Dermis microvascular lymphatic vessel endothelial cell (primary cell): ENCODE results near the gene FSTL4. TPM values are rescaled to one million over a fixed set of nuclear protein-coding genes. Genes with fewer than 3 reads are reported as not detected.

Experiments
- DNase-seq, 2 donors: peaks; one replicate each; pipeline versions ENCODE4 v3.0.0 to v3.0.0-alpha.2; 2010; ENCODE audit warnings: low read depth in 2 of 2
- total RNA-seq: library from RNA; depleted of rRNA; stranded (reverse); fragments of >200 nt; gene quantifications from 2 replicates; pipeline ENCODE4 v1.2.1, GENCODE V29; 2014

The FSTL4 gene
- total RNA-seq, 1 donor from 2014 or later, result under 0.01 TPM

- DNase-seq, result peak; percentile 11 to 54
These were observed 270.2 kb downstream of the FSTL4 start for GRCh38 chr5:133341915-133342710.

GRCh38 chr5:133341296-133341695, 271.0 kb downstream of the FSTL4 start:
- DNase-seq, result peak; percentile 46 to 90

- DNase-seq, result no peak
These were observed 271.5 kb downstream of the FSTL4 start for GRCh38 chr5:133340822-133341221.

GRCh38 chr5:133340002-133340755, 272.2 kb downstream of the FSTL4 start:
- peak in 1 of 2 donors; percentile 68 for DNase-seq

- DNase-seq, result no peak
These were observed 273.6 kb downstream of the FSTL4 start for GRCh38 chr5:133338504-133339355.

- DNase-seq, result no peak
These were observed 274.4 kb downstream of the FSTL4 start for GRCh38 chr5:133337795-133338445.

- DNase-seq, result no peak
These were observed 275.4 kb downstream of the FSTL4 start for GRCh38 chr5:133336969-133337410.

GRCh38 chr5:133336121-133336968, 276.0 kb downstream of the FSTL4 start:
- DNase-seq, result no peak

GRCh38 chr5:133334796-133335639, 277.3 kb downstream of the FSTL4 start:
- no peak for DNase-seq

- no peak for DNase-seq
These were observed 278.8 kb downstream of the FSTL4 start for GRCh38 chr5:133333326-133334150.

- no peak for DNase-seq
These were observed 279.8 kb downstream of the FSTL4 start for GRCh38 chr5:133332439-133333024.

GRCh38 chr5:133331941-133332340, 280.4 kb downstream of the FSTL4 start:
- no peak for DNase-seq

- DNase-seq, result no peak
These were observed 281.4 kb downstream of the FSTL4 start for GRCh38 chr5:133330956-133331355.

- no peak for DNase-seq
These were observed 283.5 kb downstream of the FSTL4 start for GRCh38 chr5:133328800-133329199.

GRCh38 chr5:133327946-133328401, 284.4 kb downstream of the FSTL4 start:
- DNase-seq, result no peak

GRCh38 chr5:133326361-133326760, 286.0 kb downstream of the FSTL4 start:
- no peak for DNase-seq

- DNase-seq, result no peak
These were observed 286.5 kb downstream of the FSTL4 start for GRCh38 chr5:133325864-133326263.

GRCh38 chr5:133324926-133325325, 287.4 kb downstream of the FSTL4 start:
- DNase-seq, result no peak
